ENCODE results near the gene CEP112.

CEP112 gene

DNA sequence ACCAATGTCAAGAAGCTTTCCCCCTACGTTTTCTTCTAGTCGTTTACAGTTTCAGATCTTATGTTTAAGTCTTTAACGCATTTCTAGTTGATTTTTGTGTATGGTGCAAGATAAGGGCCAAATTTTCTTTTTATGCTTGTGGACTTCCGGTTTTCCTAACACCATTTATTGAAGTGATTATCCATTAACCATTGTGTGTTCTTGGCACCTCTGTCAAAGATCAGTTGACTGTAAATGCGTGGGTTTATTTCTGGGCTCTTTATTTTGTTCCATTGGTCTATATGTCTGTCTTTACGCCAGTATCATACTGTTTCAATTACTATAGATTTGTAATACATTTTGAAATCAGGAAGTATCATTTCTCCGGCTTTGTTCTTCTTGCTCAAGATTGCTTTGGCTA, 49.5 kb downstream of the CEP112 start:
- TF ChIP-seq, protein P1, sequence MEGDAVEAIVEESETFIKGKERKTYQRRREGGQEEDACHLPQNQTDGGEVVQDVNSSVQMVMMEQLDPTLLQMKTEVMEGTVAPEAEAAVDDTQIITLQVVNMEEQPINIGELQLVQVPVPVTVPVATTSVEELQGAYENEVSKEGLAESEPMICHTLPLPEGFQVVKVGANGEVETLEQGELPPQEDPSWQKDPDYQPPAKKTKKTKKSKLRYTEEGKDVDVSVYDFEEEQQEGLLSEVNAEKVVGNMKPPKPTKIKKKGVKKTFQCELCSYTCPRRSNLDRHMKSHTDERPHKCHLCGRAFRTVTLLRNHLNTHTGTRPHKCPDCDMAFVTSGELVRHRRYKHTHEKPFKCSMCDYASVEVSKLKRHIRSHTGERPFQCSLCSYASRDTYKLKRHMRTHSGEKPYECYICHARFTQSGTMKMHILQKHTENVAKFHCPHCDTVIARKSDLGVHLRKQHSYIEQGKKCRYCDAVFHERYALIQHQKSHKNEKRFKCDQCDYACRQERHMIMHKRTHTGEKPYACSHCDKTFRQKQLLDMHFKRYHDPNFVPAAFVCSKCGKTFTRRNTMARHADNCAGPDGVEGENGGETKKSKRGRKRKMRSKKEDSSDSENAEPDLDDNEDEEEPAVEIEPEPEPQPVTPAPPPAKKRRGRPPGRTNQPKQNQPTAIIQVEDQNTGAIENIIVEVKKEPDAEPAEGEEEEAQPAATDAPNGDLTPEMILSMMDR (conservative IDR thresholded peaks at IDR 0.05; ENCODE audit: low read depth, low read length) = no peak
- no peak for DNase-seq (ENCODE audit: low read depth)
- H3K4me3 ChIP-seq (ENCODE audit: low read depth, low read length) = no peak overlapping the region

DNA sequence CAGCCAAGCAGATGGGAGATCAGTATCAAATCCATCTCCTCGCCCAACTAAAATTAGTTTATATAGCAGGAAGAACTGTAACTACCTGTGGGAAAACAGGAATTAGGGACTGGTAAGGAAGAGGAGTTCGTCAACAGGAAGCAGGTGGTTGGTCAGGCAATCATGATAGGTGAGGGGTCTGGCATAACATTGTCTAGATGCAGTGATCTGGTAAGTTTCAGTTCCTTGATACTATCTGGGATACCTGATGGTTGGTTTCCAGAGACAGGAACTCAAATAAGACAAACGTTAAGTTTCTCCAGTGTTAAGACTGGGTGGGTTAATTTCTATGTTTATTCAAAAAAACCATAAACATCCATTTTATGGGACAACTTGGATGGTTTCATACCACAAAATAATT, 53.8 kb downstream of the CEP112 start:
- no peak for DNase-seq (ENCODE audit: low read depth)
- TF ChIP-seq, protein P1 (conservative IDR thresholded peaks at IDR 0.05; ENCODE audit: low read depth, low read length) = no peak
- no peak overlapping the region for H3K4me3 ChIP-seq (ENCODE audit: low read depth, low read length)

DNA sequence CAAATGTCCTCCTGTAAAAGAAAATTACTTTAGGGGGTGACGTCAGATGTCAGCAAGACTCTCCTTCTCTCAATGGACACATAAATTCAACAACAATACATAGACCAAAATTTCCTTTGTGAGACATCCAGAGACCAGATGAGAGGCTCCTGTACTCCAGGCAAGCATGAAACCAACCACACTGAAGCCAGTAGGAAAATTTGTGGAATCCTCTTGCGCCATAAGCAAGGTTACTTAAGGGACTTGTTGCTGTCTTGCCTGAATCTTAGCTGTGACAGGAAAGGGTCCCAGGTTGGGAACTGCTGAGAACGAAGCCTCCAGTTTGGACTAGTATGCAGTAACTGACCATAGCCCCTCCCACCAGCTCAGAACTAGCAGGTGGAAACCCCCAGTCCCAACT, 56.0 kb downstream of the CEP112 start:
- H3K4me3 ChIP-seq (ENCODE audit: low read depth, low read length) = no peak overlapping the region
- TF ChIP-seq, protein P1 (conservative IDR thresholded peaks at IDR 0.05; ENCODE audit: low read depth, low read length) = no peak
- DNase-seq (ENCODE audit: low read depth) = no peak

DNA sequence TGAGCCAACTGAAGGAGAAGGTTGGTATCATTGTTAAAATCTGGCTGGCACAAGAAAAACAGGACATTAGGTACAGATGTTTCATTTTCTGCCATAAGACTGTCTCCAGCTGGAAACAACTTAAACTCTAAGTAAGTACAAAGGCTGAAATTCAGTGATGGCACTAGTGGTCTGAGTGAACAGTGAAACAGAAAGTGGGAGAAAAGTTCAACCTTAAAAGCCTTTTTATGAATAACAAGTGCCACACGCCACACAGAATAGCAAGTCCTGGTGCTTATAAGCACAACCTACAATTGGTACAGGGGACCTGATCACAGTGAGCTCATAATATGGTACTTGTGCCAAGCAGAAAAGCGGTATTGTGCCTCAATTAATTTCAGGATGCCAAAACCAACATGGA, 56.7 kb downstream of the CEP112 start:
- H3K4me3 ChIP-seq (ENCODE audit: low read depth, low read length) = no peak overlapping the region
- DNase-seq (ENCODE audit: low read depth) = no peak
- TF ChIP-seq, protein P1 (conservative IDR thresholded peaks at IDR 0.05; ENCODE audit: low read depth, low read length) = no peak

- H3K4me3 ChIP-seq (ENCODE audit: low read depth, low read length) = no peak overlapping the region
- DNase-seq (ENCODE audit: low read depth) = no peak
- TF ChIP-seq, protein P1 (conservative IDR thresholded peaks at IDR 0.05; ENCODE audit: low read depth, low read length) = no peak
Observed at GRCh38 chr17:66129759-66130158, 62.2 kb downstream of the CEP112 start.

- no peak overlapping the region for H3K4me3 ChIP-seq (ENCODE audit: low read depth, low read length)
- peak; percentile 41 for DNase-seq (ENCODE audit: low read depth)
- TF ChIP-seq, protein P1 (conservative IDR thresholded peaks at IDR 0.05; ENCODE audit: low read depth, low read length) = no peak
Observed at GRCh38 chr17:66126231-66126630, 65.7 kb downstream of the CEP112 start.

DNA sequence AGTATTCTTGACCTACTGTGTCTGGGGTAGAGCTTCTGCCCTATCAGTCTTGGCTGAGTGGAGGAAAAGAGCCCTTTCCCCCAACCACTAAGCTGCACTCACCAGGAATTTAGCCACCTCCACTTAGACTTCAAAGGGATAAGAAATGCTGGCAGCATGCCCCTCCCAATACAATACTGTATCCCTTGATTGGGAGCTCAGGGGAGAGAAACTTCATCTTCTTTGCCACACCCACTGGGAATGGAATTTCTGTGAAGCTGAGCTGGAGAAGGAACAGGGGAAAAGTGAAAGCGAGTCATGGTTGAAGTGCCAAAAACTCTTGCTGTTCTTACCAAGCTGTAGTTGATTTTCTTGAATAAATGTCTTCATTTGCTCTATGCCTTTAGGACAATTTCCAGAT, 68.8 kb downstream of the CEP112 start:
- peak; percentile 34 for DNase-seq (ENCODE audit: low read depth)
- TF ChIP-seq, protein P1 (conservative IDR thresholded peaks at IDR 0.05; ENCODE audit: low read depth, low read length) = no peak
- H3K4me3 ChIP-seq (ENCODE audit: low read depth, low read length) = no peak overlapping the region
